Nephron (organoid): ENCODE measurements around the gene DMRTA1.

Experiments used
- H3K27ac Mint-ChIP-seq, 3 experiments: 2 replicates each; pipeline ENCODE4 v1.8.0; 2020; ENCODE audit warnings: mixed read lengths in 3 of 3, mild to moderate bottlenecking in 2 of 3, moderate library complexity in 1 of 3
- H3K27me3 Mint-ChIP-seq: 2 replicates; pipeline ENCODE4 v1.8.0; 2021; ENCODE audit warnings: low read depth, mild to moderate bottlenecking, moderate library complexity, mixed read lengths
- H3K36me3 Mint-ChIP-seq: 2 replicates; pipeline ENCODE4 v1.8.0; 2020; ENCODE audit warnings: low read depth, mixed read lengths
- H3K4me1 Mint-ChIP-seq: 2 replicates; pipeline ENCODE4 v1.8.0; 2020; ENCODE audit warnings: mixed read lengths
- H3K4me3 Mint-ChIP-seq, 3 experiments: 2 replicates each; pipeline ENCODE4 v1.8.0; 2020; ENCODE audit warnings: mild to moderate bottlenecking in 3 of 3, mixed read lengths in 3 of 3, moderate library complexity in 2 of 3
- H3K9me3 Mint-ChIP-seq: 2 replicates; pipeline ENCODE4 v1.8.0; 2020; ENCODE audit warnings: mixed read lengths
- TF ChIP-seq, protein P1 (sequence below), 3 experiments: fragments of 200-600 bp; sonication (generic); IDR thresholded peaks; one replicate each; pipeline ENCODE4 v1.5.0; 2021; ENCODE audit warnings: antibody characterized with exemption in 3 of 3; ENCODE audit not compliant: unreplicated experiment in 3 of 3

The DMRTA1 gene, protein sequence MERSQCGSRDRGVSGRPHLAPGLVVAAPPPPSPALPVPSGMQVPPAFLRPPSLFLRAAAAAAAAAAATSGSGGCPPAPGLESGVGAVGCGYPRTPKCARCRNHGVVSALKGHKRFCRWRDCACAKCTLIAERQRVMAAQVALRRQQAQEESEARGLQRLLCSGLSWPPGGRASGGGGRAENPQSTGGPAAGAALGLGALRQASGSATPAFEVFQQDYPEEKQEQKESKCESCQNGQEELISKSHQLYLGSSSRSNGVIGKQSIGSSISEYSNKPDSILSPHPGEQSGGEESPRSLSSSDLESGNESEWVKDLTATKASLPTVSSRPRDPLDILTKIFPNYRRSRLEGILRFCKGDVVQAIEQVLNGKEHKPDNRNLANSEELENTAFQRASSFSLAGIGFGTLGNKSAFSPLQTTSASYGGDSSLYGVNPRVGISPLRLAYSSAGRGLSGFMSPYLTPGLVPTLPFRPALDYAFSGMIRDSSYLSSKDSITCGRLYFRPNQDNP

DNA sequence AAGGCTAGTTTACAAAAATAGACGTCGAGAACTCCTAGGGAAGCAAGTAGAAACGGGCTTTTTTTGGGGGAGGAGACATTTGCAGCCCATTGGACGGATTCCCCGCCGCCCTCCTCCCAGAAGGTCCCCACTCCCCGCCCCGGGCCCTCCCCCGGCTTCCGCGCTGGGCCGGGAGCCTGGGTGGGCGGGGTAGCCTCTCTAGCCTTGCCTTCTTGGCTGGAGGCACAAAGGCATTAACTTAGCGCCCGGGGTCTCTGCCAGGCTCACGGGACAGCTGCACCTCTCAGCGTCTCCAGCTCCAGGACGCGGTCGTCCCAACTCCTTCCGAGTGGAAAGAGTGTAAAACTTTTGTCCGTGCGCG lies at the start of gene DMRTA1:
TSS of gene DMRTA1 (plus strand) at position 236 of the 361 bp plus-strand sequence. CDS start 242 bp downstream, outside the sequence.
- Mint-ChIP-seq H3K27ac (peak within 1 kb of the TSS in 2 of 3 experiments; percentile 38 to 84), H3K4me3 (peak within 1 kb of the TSS; percentile 84 to 87 (median 85)), H3K4me1 (peaks cover 5% of the 10 kb centered on the region), H3K27me3 (peaks cover 38% of the 10 kb centered on the region), H3K9me3 (peaks cover 5% of the 10 kb centered on the region), H3K36me3 (no peaks in the 10 kb centered on the region)
- TF ChIP-seq, protein P1, sequence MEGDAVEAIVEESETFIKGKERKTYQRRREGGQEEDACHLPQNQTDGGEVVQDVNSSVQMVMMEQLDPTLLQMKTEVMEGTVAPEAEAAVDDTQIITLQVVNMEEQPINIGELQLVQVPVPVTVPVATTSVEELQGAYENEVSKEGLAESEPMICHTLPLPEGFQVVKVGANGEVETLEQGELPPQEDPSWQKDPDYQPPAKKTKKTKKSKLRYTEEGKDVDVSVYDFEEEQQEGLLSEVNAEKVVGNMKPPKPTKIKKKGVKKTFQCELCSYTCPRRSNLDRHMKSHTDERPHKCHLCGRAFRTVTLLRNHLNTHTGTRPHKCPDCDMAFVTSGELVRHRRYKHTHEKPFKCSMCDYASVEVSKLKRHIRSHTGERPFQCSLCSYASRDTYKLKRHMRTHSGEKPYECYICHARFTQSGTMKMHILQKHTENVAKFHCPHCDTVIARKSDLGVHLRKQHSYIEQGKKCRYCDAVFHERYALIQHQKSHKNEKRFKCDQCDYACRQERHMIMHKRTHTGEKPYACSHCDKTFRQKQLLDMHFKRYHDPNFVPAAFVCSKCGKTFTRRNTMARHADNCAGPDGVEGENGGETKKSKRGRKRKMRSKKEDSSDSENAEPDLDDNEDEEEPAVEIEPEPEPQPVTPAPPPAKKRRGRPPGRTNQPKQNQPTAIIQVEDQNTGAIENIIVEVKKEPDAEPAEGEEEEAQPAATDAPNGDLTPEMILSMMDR (IDR thresholded peaks at IDR 0.05; ENCODE audit: unreplicated experiment in 3 of 3) = no peak

DNA sequence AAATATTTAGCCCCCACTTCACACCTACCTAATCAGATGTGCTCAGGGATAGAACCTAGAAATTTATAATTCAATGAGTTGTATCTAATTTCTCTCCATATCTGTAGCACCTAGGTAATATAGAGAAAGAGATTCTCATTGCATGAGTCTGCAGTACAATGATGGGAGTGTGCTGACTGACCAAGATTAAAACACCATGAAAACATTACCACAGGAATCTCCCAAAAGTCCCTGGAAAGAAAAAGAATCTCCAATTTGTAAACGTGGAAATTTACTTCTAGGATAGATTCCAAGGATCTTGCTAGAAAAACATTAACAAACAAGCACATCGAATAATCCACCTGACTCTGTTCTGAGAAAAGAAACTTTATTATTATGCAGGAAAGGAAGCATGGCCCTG lies 45.0 kb upstream of the DMRTA1 start:
- no peaks in the 10 kb centered on the region for H3K9me3 Mint-ChIP-seq
- H3K4me3 Mint-ChIP-seq = no peak overlapping the region
- no peaks in the 10 kb centered on the region for H3K36me3 Mint-ChIP-seq
- H3K4me1 Mint-ChIP-seq = no peaks in the 10 kb centered on the region
- H3K27me3 Mint-ChIP-seq = no peaks in the 10 kb centered on the region
- TF ChIP-seq, protein P1 (IDR thresholded peaks at IDR 0.05; ENCODE audit: unreplicated experiment in 3 of 3) = no peak
- no peak overlapping the region for H3K27ac Mint-ChIP-seq

DNA sequence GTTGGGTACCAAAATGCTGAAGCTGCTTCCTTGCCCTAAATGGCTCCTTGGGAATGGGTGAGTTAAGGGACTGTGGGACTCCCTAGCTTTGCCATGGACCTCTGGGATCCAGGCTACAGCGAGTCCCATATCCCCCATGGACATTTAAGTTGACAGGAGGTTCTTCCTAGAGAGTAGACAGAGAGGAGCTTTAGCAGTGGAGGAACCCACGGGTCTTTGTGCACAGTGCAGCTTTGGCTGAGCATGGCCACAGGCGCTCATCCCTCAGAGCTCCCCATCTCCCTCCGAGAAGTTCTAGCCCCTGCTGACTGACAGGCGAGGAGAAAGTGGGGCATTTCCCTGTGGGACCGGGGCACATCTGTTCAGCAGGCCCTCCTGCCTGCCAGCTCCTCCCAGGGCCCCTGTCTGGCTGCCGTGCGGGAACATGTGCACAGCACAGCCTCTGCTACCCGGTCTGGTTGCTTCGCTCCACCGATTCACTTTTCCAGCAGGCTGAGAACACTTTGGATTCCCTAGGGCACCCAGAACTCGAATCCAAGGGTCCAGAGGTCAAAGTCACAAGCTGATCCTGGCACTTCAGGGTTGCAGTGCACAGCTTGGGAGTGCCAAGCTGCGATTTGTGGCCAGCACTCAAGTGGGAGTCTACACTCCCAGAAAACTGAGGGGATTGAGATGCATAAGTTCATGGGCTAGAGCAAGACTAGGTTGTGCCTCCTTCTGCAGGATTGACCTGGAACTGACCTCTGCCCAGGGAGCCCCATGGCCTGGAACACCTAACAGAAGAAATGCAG lies 40.6 kb upstream of the DMRTA1 start:
- H3K36me3 Mint-ChIP-seq = no peaks in the 10 kb centered on the region
- no peaks in the 10 kb centered on the region for H3K4me1 Mint-ChIP-seq
- no peak overlapping the region for H3K27ac Mint-ChIP-seq
- H3K4me3 Mint-ChIP-seq = no peak overlapping the region
- no peaks in the 10 kb centered on the region for H3K9me3 Mint-ChIP-seq
- no peaks in the 10 kb centered on the region for H3K27me3 Mint-ChIP-seq
- TF ChIP-seq, protein P1 (IDR thresholded peaks at IDR 0.05; ENCODE audit: unreplicated experiment in 3 of 3) = no peak

DNA sequence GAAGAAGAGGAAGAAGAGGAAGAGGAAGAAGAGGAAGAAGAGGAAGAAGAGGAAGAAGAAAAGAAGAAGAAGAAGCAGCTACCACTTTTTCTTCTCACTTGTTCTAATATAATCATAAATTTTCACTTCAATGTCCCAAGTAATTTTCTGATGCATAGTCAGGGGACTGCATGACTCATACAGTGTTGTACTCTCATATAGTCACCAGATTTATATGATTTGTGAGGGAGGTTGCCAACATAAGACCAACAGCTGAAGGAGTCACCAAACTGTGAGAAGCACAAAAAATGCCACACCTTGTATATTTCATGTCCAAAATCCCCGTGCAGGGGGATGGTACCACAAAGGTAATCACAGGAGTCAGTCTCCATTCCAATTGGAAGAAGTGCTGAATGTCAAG lies 32.7 kb upstream of the DMRTA1 start:
- TF ChIP-seq, protein P1 (IDR thresholded peaks at IDR 0.05; ENCODE audit: unreplicated experiment in 3 of 3) = no peak

DNA sequence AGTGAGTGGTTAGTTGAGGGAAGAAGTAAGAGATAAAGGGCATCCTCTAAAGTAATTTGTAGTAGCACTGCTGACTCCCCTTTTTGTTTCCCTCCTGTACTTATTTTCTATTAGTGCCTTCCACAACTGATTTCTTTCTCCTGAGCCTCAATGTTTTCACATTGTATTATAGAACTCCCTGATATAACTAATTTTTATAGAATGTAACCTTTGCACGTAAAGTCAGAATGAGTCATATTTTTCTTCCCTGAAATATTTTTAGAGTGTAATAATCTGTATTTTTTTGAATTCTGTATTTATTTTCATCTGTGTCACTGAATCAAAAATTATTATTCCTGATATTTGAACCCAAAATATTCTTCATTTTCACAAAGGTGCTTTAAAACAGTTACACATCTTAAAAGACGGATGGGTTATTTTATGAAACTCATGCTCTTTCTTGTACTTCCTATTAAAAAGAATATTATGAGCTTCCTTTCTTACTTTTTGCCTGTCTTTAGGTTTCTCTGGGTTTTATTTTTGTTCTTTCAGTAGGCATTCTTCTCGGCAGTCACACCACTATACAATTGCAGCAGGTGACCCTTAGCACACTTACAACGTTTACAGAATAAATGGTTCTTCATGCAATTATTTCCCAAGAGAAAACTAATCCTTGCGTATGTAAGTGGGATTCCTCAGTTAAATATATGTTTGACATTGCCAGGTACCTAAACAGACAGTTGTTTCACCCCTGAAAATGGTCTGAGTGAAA lies 30.5 kb upstream of the DMRTA1 start:
- no peaks in the 10 kb centered on the region for H3K36me3 Mint-ChIP-seq
- no peak overlapping the region for H3K27ac Mint-ChIP-seq
- TF ChIP-seq, protein P1 (IDR thresholded peaks at IDR 0.05; ENCODE audit: unreplicated experiment in 3 of 3) = no peak
- no peaks in the 10 kb centered on the region for H3K4me1 Mint-ChIP-seq
- no peak overlapping the region for H3K4me3 Mint-ChIP-seq
- no peaks in the 10 kb centered on the region for H3K27me3 Mint-ChIP-seq
- H3K9me3 Mint-ChIP-seq = no peaks in the 10 kb centered on the region

More for the DNA sequence above, 32.7 kb upstream of the DMRTA1 start:
- Mint-ChIP-seq H3K36me3 (no peaks in the 10 kb centered on the region), H3K27me3 (no peaks in the 10 kb centered on the region), H3K27ac (no peak overlapping the region), H3K4me1 (no peaks in the 10 kb centered on the region), H3K9me3 (no peaks in the 10 kb centered on the region), H3K4me3 (no peak overlapping the region)
